ENCODE data around the gene XXYLT1.

DNA sequence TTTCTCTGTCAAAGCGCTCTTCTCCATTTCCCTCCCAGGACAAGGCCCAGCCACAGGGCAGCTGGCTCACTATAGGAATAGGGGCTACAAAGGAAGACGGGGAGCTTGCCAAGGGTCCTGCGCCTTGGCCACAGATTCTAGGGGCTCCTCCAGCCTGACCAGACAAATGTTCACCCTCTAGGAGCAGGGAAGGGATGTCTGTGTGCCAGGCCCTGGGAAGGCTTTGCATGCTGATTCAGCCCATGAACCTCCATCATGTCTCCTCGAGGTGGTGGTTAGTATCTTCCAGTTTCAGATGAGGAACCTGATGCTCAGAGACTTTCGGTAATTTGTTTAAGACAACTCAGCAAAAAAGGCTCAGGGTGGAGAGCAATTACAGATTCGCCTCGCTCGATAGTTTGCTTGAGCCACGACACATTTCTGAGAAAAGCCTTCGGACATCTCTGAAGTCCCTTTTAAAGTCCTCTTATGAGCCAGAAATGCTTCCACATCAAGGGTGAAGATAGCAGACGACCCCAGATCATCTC is 110.0 kb downstream of the XXYLT1 start:
- TF ChIP-seq, protein P1, sequence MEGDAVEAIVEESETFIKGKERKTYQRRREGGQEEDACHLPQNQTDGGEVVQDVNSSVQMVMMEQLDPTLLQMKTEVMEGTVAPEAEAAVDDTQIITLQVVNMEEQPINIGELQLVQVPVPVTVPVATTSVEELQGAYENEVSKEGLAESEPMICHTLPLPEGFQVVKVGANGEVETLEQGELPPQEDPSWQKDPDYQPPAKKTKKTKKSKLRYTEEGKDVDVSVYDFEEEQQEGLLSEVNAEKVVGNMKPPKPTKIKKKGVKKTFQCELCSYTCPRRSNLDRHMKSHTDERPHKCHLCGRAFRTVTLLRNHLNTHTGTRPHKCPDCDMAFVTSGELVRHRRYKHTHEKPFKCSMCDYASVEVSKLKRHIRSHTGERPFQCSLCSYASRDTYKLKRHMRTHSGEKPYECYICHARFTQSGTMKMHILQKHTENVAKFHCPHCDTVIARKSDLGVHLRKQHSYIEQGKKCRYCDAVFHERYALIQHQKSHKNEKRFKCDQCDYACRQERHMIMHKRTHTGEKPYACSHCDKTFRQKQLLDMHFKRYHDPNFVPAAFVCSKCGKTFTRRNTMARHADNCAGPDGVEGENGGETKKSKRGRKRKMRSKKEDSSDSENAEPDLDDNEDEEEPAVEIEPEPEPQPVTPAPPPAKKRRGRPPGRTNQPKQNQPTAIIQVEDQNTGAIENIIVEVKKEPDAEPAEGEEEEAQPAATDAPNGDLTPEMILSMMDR (IDR thresholded peaks at IDR 0.05), result no peak
- no peak for TF ChIP-seq FOXJ3 (CRISPR knock-in tag; IDR thresholded peaks at IDR 0.05; ENCODE audit: borderline replicate concordance)
- no peak for TF ChIP-seq TEAD4 (CRISPR knock-in tag; IDR thresholded peaks at IDR 0.05)
- TF ChIP-seq ZNF138 (CRISPR knock-in tag; conservative IDR thresholded peaks at IDR 0.05), result no peak
- no peak for TF ChIP-seq FOXK1 (CRISPR knock-in tag; IDR thresholded peaks at IDR 0.05)
- TF ChIP-seq, protein P2, sequence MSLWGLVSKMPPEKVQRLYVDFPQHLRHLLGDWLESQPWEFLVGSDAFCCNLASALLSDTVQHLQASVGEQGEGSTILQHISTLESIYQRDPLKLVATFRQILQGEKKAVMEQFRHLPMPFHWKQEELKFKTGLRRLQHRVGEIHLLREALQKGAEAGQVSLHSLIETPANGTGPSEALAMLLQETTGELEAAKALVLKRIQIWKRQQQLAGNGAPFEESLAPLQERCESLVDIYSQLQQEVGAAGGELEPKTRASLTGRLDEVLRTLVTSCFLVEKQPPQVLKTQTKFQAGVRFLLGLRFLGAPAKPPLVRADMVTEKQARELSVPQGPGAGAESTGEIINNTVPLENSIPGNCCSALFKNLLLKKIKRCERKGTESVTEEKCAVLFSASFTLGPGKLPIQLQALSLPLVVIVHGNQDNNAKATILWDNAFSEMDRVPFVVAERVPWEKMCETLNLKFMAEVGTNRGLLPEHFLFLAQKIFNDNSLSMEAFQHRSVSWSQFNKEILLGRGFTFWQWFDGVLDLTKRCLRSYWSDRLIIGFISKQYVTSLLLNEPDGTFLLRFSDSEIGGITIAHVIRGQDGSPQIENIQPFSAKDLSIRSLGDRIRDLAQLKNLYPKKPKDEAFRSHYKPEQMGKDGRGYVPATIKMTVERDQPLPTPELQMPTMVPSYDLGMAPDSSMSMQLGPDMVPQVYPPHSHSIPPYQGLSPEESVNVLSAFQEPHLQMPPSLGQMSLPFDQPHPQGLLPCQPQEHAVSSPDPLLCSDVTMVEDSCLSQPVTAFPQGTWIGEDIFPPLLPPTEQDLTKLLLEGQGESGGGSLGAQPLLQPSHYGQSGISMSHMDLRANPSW (CRISPR knock-in tag; conservative IDR thresholded peaks at IDR 0.05; ENCODE audit: low read depth), result no peak
- TF ChIP-seq, protein P3, sequence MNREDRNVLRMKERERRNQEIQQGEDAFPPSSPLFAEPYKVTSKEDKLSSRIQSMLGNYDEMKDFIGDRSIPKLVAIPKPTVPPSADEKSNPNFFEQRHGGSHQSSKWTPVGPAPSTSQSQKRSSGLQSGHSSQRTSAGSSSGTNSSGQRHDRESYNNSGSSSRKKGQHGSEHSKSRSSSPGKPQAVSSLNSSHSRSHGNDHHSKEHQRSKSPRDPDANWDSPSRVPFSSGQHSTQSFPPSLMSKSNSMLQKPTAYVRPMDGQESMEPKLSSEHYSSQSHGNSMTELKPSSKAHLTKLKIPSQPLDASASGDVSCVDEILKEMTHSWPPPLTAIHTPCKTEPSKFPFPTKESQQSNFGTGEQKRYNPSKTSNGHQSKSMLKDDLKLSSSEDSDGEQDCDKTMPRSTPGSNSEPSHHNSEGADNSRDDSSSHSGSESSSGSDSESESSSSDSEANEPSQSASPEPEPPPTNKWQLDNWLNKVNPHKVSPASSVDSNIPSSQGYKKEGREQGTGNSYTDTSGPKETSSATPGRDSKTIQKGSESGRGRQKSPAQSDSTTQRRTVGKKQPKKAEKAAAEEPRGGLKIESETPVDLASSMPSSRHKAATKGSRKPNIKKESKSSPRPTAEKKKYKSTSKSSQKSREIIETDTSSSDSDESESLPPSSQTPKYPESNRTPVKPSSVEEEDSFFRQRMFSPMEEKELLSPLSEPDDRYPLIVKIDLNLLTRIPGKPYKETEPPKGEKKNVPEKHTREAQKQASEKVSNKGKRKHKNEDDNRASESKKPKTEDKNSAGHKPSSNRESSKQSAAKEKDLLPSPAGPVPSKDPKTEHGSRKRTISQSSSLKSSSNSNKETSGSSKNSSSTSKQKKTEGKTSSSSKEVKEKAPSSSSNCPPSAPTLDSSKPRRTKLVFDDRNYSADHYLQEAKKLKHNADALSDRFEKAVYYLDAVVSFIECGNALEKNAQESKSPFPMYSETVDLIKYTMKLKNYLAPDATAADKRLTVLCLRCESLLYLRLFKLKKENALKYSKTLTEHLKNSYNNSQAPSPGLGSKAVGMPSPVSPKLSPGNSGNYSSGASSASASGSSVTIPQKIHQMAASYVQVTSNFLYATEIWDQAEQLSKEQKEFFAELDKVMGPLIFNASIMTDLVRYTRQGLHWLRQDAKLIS (CRISPR knock-in tag; IDR thresholded peaks at IDR 0.05; ENCODE audit: borderline replicate concordance), result no peak
- TF ChIP-seq, protein P4, sequence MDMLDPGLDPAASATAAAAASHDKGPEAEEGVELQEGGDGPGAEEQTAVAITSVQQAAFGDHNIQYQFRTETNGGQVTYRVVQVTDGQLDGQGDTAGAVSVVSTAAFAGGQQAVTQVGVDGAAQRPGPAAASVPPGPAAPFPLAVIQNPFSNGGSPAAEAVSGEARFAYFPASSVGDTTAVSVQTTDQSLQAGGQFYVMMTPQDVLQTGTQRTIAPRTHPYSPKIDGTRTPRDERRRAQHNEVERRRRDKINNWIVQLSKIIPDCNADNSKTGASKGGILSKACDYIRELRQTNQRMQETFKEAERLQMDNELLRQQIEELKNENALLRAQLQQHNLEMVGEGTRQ (CRISPR knock-in tag; IDR thresholded peaks at IDR 0.05), result no peak
- TF ChIP-seq GRHL2 (CRISPR knock-in tag; IDR thresholded peaks at IDR 0.05; ENCODE audit: insufficient replicate concordance, severe bottlenecking), result no peak
- no peak for TF ChIP-seq ZNF396 (CRISPR knock-in tag; IDR thresholded peaks at IDR 0.05; ENCODE audit: borderline replicate concordance)
- TF ChIP-seq, protein P5, sequence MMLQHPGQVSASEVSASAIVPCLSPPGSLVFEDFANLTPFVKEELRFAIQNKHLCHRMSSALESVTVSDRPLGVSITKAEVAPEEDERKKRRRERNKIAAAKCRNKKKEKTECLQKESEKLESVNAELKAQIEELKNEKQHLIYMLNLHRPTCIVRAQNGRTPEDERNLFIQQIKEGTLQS (CRISPR knock-in tag; conservative IDR thresholded peaks at IDR 0.05), result no peak

Measured in WTC11 (cell line).